HL-60 (cell line): ENCODE results near the gene NFIX.
A peak's percentile ranks its signal among the peaks of the same experiment; 100 is the strongest.

Experiments
- DNase-seq, 2 experiments: peaks; one replicate each; pipeline ENCODE4 v3.0.0-alpha.2; 2010 to 2020; ENCODE audit warnings: low read depth in 1 of 2, low spot score in 1 of 2
- H3K27ac ChIP-seq: fragments of 250-450 bp; sonication (Bioruptor Pico); replicated peaks from 2 replicates; pipeline ENCODE4 v1.5.1; 2020; ENCODE audit warnings: mild to moderate bottlenecking, moderate library complexity
- H3K27me3 ChIP-seq: fragments of 250-450 bp; sonication (Bioruptor Pico); 2 replicates; pipeline ENCODE4 v1.5.1; 2021; ENCODE audit warnings: mild to moderate bottlenecking, moderate library complexity; ENCODE audit not compliant: insufficient read depth, poor library complexity, severe bottlenecking
- H3K4me3 ChIP-seq: replicated peaks from 2 replicates; pipeline ENCODE4 v1.5.1; 2011; ENCODE audit warnings: mild to moderate bottlenecking, control low read depth, low read length; ENCODE audit not compliant: insufficient read depth
- CTCF ChIP-seq: IDR thresholded peaks from one replicate; pipeline ENCODE4 v1.5.1; 2011; ENCODE audit warnings: low read length, control low read depth, inconsistent platforms; ENCODE audit not compliant: insufficient read depth
- GABPA ChIP-seq: IDR thresholded peaks from 2 replicates; pipeline ENCODE4 v1.6.1; 2012; ENCODE audit warnings: low read depth
- POLR2AphosphoS5 ChIP-seq: IDR thresholded peaks from 2 replicates; pipeline ENCODE4 v1.6.1; 2012; ENCODE audit warnings: low read depth
- REST ChIP-seq: IDR thresholded peaks from 2 replicates; pipeline ENCODE4 v1.6.1; 2012; ENCODE audit warnings: low read depth; ENCODE audit not compliant: insufficient replicate concordance
- SPI1 ChIP-seq: IDR thresholded peaks from 2 replicates; pipeline ENCODE4 v1.6.1; 2012; ENCODE audit warnings: low read depth, mild to moderate bottlenecking, borderline replicate concordance

The NFIX gene

DNA sequence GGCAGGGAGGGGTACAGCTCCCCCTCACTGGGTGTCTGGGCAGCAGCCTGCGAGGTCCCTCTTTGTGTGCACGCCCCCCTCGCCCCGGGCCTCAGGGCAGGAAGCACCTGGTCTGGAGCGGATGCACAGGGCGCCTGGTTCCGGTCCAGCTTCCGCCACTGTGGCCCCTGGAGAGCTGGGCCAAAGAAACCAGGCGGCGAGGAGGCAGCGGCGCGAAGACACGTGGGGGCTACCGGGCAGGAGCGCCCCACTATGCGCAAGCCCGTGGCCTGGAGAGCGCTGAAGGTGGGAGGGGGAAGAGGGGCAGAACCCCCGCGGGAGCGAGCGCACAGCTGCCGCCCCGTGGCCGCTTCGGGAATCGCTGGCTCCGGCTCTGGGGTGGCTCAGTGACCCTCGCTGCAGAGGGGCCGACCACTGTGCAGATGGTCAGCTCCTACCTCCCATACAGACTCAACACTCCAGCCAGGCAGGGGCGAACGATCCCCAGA, 109.1 kb downstream of the NFIX start:
- peak; percentile 74 for TF ChIP-seq GABPA
- TF ChIP-seq SPI1: no peak
- TF ChIP-seq POLR2AphosphoS5: peak; percentile 100
- peak; percentile 66 for TF ChIP-seq REST
- TF ChIP-seq CTCF: peak; percentile 85
- Histone ChIP-seq H3K27ac (peak overlapping the region; percentile 99), H3K27me3 (no peaks in the 10 kb centered on the region), H3K4me3 (peak overlapping the region; percentile 48)
- peak; percentile 95 to 97 for DNase-seq

- TF ChIP-seq POLR2AphosphoS5: peak; percentile 62; the same call in 1 of the 2 replicates
- TF ChIP-seq CTCF: no peak
- TF ChIP-seq SPI1: no peak
- peak; percentile 83 for TF ChIP-seq GABPA
- Histone ChIP-seq H3K27ac (peak overlapping the region; percentile 99), H3K27me3 (no peaks in the 10 kb centered on the region), H3K4me3 (peak overlapping the region; percentile 48)
- DNase-seq: peak in 1 of 2 experiments; percentile 73
These were observed 109.8 kb downstream of the NFIX start for GRCh38 chr19:13104848-13105711.

GRCh38 chr19:13109361-13110098, 114.3 kb downstream of the NFIX start:
- no peak for DNase-seq
- no peak overlapping the region for H3K4me3 ChIP-seq
- H3K27ac ChIP-seq: no peak overlapping the region
- no peaks in the 10 kb centered on the region for H3K27me3 ChIP-seq
- TF ChIP-seq REST (no peak), POLR2AphosphoS5 (no peak), CTCF (no peak), SPI1 (no peak), GABPA (no peak)
